IPS-18c (cell line): ENCODE results near the gene RBKS.

Source experiments
- H3K4me3 ChIP-seq: 2 replicates; pipeline ENCODE4 v1.7.0; 2013; ENCODE audit warnings: low read depth, mild to moderate bottlenecking, low read length, moderate library complexity; ENCODE audit not compliant: insufficient read depth
- H3K9me3 ChIP-seq: one replicate; pipeline ENCODE4 v1.6.1; 2013; ENCODE audit warnings: mild to moderate bottlenecking, low read length, moderate library complexity; ENCODE audit not compliant: control insufficient read depth, insufficient read depth

The RBKS gene

GRCh38 chr2:27798486-27798885, 91.7 kb downstream of the RBKS start:
- Histone ChIP-seq H3K4me3 (no peak overlapping the region), H3K9me3 (no peaks in the 10 kb centered on the region)

- H3K4me3 ChIP-seq, result no peak overlapping the region
- no peaks in the 10 kb centered on the region for H3K9me3 ChIP-seq
These were observed 92.3 kb downstream of the RBKS start for GRCh38 chr2:27797841-27798240.

- no peak overlapping the region for H3K4me3 ChIP-seq
- no peaks in the 10 kb centered on the region for H3K9me3 ChIP-seq
These were observed 93.1 kb downstream of the RBKS start for GRCh38 chr2:27796791-27797765.

GRCh38 chr2:27795868-27796277, 94.3 kb downstream of the RBKS start:
- no peaks in the 10 kb centered on the region for H3K9me3 ChIP-seq

GRCh38 chr2:27795093-27795834, 94.9 kb downstream of the RBKS start:
- H3K9me3 ChIP-seq, result no peaks in the 10 kb centered on the region

More at GRCh38 chr2:27795868-27796277, 94.3 kb downstream of the RBKS start:
- H3K4me3 ChIP-seq, result no peak overlapping the region

GRCh38 chr2:27792759-27793158, 97.4 kb downstream of the RBKS start:
- Histone ChIP-seq H3K4me3 (no peak overlapping the region), H3K9me3 (no peaks in the 10 kb centered on the region)

More at GRCh38 chr2:27795093-27795834, 94.9 kb downstream of the RBKS start:
- H3K4me3 ChIP-seq, result no peak overlapping the region

- H3K9me3 ChIP-seq, result no peaks in the 10 kb centered on the region
- no peak overlapping the region for H3K4me3 ChIP-seq
These were observed 99.4 kb downstream of the RBKS start for GRCh38 chr2:27790796-27791195.

- Histone ChIP-seq H3K4me3 (no peak overlapping the region), H3K9me3 (no peaks in the 10 kb centered on the region)
These were observed 107.5 kb downstream of the RBKS start for GRCh38 chr2:27782701-27783100.

- Histone ChIP-seq H3K4me3 (no peak overlapping the region), H3K9me3 (no peaks in the 10 kb centered on the region)
These were observed 108.7 kb downstream of the RBKS start for GRCh38 chr2:27781496-27781895.

- Histone ChIP-seq H3K4me3 (no peak overlapping the region), H3K9me3 (no peaks in the 10 kb centered on the region)
These were observed 110.7 kb downstream of the RBKS start for GRCh38 chr2:27779417-27780055.

- no peak overlapping the region for H3K4me3 ChIP-seq
- no peaks in the 10 kb centered on the region for H3K9me3 ChIP-seq
These were observed 113.5 kb downstream of the RBKS start for GRCh38 chr2:27776696-27777095.

GRCh38 chr2:27776097-27776496, 114.1 kb downstream of the RBKS start:
- Histone ChIP-seq H3K4me3 (no peak overlapping the region), H3K9me3 (no peaks in the 10 kb centered on the region)

GRCh38 chr2:27773959-27774358, 116.2 kb downstream of the RBKS start:
- H3K4me3 ChIP-seq, result no peak overlapping the region
- H3K9me3 ChIP-seq, result no peaks in the 10 kb centered on the region

- Histone ChIP-seq H3K4me3 (no peak overlapping the region), H3K9me3 (no peaks in the 10 kb centered on the region)
These were observed 117.4 kb downstream of the RBKS start for GRCh38 chr2:27772804-27773203.

- Histone ChIP-seq H3K9me3 (no peaks in the 10 kb centered on the region), H3K4me3 (peak within 1 kb of the TSS; percentile 87)
These were observed 118.4 kb downstream of the RBKS start, which contains the start of gene MRPL33 for GRCh38 chr2:27771548-27772335. Gene MRPL33, plus strand, starts transcription at chr2:27771719. Its CDS starts 59 bp downstream, at chr2:27771778.

GRCh38 chr2:27771202-27771547, 119.0 kb downstream of the RBKS start:
- H3K4me3 ChIP-seq, result peak overlapping the region; percentile 87
- no peaks in the 10 kb centered on the region for H3K9me3 ChIP-seq

GRCh38 chr2:27766287-27766661, 123.9 kb downstream of the RBKS start:
- no peak overlapping the region; the same call in 1 of the 2 replicates for H3K4me3 ChIP-seq
- no peaks in the 10 kb centered on the region for H3K9me3 ChIP-seq
